Measurements from ENCODE around the gene AQP9.

AQP9 gene

DNA sequence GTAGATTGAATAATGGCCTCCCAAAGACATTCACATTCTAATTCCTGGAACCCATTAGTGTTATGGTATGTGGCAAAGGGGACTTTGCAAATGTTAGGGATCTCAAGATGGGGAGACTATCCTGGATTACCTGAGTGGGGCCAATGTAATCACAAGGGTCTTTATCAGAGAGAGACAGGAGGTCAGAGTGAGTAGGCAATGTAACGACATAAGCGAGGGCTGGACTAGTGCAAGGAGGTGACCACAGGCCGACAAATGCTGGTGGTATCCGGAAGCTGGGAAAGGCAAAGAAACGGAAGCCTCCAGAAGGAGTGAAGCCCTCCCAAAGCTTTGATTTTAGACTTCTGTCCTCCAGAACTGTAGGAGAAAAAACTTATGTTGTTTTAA is 26.5 kb upstream of the AQP9 start:
- TF ChIP-seq, protein P1, sequence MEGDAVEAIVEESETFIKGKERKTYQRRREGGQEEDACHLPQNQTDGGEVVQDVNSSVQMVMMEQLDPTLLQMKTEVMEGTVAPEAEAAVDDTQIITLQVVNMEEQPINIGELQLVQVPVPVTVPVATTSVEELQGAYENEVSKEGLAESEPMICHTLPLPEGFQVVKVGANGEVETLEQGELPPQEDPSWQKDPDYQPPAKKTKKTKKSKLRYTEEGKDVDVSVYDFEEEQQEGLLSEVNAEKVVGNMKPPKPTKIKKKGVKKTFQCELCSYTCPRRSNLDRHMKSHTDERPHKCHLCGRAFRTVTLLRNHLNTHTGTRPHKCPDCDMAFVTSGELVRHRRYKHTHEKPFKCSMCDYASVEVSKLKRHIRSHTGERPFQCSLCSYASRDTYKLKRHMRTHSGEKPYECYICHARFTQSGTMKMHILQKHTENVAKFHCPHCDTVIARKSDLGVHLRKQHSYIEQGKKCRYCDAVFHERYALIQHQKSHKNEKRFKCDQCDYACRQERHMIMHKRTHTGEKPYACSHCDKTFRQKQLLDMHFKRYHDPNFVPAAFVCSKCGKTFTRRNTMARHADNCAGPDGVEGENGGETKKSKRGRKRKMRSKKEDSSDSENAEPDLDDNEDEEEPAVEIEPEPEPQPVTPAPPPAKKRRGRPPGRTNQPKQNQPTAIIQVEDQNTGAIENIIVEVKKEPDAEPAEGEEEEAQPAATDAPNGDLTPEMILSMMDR (IDR thresholded peaks at IDR 0.05), result no peak

DNA sequence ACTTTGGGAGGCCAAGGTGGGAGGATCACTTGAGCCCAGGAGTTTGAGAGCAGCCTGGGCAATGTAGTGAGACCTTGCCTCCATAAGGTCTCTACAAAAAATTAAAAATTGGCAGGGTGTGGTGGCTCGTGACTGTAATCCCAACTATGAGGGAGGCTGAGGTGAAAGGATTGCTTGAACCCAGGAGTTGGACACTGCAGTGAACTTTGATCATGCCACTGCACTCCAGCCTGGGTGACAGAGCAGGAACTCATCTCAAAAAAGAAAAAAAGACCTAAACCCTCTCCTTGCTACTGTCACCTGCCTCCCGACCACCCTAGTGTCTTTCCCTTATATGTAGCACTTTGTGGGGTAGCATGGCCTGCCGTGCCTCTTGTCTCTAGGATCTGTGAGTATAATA is 23.8 kb upstream of the AQP9 start:
- TF ChIP-seq, protein P1 (IDR thresholded peaks at IDR 0.05), result no peak

DNA sequence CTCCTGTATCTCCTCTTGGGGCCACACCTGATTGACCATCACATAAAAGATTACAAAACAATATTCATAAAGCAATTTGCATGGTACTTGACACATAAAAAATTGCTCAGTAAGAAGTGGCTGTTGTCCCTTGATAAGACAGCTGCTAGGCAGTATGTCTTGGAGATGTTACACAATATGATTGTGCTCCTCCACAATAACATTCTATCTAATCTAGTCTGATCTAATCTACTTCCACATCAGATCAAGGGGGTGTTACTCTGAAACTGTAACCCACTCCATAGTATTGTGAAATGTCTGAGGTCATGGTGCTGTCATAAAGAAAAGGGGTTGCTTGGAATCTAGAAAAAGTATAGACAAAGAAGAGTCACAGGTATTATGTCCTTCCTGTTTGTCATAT is 23.4 kb upstream of the AQP9 start:
- TF ChIP-seq, protein P1 (IDR thresholded peaks at IDR 0.05), result no peak

DNA sequence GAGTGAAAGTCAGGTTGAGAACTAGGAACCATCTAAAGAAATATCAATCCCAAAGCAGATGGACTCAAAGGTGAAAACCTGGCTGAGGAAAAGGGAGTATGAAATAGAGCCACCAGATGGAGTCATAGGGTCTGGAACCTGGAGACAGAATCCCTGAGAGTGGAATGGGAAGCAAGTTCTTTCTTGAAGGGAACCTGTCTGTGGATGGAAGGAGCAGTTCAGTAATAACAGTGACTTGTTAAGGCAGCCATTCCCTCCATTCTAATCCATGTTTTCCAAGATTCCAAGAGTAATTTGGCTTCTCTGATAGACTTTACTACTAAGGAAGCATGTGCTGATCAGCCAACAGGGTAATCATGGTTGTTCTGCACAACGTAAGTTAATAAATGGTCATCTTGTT is 22.5 kb upstream of the AQP9 start:
- TF ChIP-seq, protein P1 (IDR thresholded peaks at IDR 0.05), result peak; percentile 20; the same call in 1 of the 2 replicates

DNA sequence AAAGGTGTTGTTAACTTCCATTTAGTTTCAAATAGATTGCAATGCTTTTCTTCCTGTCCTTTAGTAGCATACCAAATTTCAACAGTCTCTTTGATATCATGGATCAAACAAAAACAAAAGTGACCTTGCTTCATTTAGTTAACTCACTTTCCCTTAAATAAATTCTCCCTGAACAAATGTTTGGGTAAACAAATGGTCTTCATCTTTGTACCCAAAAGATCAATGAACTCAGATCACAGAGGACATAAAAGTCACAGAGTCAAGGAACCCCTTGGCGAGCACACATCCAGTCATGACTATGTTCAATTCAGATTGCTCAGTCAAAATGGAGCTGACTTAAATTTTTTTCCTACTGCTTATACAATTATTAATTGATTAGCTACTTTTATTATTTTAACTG is 20.6 kb upstream of the AQP9 start:
- TF ChIP-seq, protein P1 (IDR thresholded peaks at IDR 0.05), result no peak

DNA sequence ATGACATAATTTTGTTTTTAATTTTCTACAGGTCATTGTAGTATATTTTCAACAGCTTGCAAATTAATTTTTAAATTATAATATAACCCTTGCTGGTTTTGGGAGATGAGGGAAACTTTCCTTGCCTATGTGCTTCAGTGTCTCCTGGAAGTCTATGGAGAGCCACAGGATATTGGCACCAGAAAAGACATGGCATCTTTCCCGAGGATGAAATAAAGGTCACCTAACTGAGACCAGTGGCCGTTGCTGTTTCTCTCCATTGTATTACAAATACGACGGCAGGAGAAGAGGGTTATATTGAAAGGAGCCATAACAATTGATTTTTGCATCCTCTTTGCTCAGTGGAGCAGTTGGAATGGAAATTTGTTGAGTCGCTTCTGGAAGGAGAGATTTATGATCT is 19.9 kb upstream of the AQP9 start:
- TF ChIP-seq, protein P1 (IDR thresholded peaks at IDR 0.05), result no peak

DNA sequence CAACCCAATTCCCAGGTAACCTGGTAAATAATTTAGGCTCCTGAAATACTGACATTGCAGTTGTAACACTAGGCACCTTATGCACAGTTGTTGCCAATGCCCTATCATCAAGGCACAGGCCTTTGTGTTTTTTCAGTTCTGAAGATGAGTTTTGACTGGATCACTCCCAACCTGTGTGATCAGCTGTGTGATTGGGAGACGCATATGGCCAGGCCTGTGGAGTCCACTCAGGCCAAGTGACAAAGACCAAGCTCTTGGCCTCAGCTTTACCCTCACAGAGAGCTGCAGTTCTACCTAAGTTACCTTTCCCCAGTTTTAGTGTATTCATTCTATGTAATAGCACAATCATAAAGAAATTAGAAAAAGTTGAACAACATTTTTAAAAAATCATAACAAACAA is 19.2 kb upstream of the AQP9 start:
- TF ChIP-seq, protein P1 (IDR thresholded peaks at IDR 0.05), result no peak

DNA sequence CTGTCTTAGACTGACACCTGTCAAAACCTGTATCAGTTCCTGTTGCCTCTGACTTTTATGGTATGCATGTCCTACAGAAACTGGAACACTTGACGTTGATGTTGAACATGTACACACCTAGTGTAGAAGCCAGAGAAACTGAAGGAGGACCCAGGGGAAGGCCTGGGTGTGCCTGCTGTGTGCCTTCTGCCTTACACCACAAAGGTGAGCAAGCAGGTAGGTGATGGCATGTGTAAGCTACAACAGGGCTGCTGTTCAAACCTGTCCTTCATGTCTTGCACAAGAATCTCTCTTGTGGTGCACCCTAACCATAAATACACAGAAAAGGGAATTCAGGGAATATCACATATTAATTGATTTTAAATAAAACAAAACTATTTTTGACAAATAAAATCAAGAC is 13.6 kb upstream of the AQP9 start:
- TF ChIP-seq, protein P1 (IDR thresholded peaks at IDR 0.05), result no peak

Measured in LNCAP (cell line).